Activated CD8-positive, alpha-beta memory T cell treated with anti-CD3 and anti-CD28 coated beads, Interleukin-2, amount 50 U/mL, for 48 hours (primary cell): ENCODE measurements around the gene GLG1.
A peak's percentile ranks its signal among the peaks of the same experiment; 100 is the strongest.
"Not testable (repeated sequence)": the region's sequence is repeated elsewhere in the genome, so short reads cannot be mapped to it uniquely, and the experiment has no call there.

Source experiments
- DNase-seq: peaks from one replicate; pipeline ENCODE4 v3.0.0-alpha.2; 2020

Gene GLG1

DNA sequence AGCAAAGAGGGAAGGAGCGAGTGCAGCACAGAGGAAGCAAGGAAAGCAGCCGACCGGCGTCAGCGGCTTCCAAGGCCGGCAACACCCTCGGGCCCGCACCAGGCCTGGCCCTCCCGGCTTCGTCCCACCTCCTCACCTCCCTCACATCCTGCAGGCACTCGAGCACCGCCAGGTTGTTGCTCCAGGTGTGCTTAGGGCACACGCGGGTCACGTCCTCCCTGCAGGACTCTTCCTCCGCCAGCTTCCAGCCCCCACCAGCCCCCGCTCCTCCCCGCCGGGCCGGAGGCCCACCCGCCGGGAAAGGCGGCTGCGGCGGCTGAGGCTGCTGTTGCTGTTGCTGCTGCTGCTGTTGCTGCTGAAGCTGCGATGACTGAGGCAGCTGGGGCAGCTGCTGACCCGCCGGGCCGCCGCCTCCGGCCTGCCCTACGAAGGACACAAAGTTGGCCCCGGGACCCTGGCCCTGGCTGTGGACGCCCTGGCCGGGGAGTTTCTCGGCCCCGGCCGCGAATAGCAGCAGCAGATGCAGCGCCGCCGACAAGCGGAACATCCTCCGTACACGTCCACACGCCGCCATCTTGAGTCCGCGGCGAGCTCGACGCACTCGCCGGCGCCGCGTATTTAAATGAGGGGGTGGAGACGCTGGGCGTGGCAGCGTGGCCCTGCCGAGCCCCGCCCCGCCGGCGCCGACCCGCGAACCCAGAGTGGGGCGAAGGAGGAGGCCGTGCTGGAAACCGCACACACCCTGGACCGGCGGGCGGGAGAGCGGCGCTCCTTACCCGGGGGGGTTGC, at the start of gene GLG1:
GLG1 (minus strand) TSS at position 594 of the 789 bp plus-strand sequence; CDS start at position 574, 20 bp downstream.
- peak; percentile 93 for DNase-seq

DNA sequence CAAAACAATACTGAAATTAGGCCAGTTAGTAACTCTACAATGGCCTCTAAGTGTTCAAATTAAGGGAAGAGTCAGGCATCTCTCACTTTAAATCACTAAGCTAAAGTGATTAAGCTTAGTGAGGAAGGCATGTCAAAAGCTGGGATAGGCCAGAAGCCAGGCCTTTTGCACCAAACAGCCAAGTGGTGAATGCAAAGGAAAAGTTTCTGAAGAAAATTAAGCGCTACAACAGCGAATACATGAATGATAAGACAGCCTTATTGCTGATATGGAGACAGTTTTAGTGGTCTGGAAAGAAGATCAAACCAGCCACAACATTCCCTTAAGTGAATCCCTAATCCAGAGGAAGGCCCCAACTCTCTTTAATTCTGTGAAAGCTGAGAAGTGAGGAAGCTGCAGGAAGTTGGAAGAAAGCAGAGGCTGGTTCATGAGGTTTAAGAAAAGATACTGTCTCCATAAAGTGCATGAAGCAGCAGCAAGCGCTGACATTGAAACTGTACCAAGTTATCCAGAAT, 47.7 kb upstream of the GLG1 start:
- DNase-seq = no peak

DNA sequence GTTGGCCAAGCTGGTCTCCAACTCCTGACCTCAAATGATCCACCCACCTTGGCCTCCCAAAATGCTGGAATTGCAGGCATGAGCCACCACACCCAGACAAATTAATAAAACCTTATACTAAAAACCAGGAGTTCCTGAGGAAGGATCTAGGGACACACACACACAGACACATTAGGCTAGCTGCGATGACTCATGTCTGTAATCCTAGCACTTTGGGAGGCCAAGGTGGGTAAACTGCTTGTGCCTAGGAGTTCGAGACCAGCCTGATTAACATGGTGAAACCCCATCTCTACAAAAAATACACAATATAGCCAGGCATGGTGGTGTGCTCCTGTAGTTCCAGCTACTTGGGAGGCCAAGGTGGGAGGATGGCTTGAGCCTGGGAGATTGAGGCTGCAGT, 46.0 kb upstream of the GLG1 start:
- DNase-seq = not testable (repeated sequence)

DNA sequence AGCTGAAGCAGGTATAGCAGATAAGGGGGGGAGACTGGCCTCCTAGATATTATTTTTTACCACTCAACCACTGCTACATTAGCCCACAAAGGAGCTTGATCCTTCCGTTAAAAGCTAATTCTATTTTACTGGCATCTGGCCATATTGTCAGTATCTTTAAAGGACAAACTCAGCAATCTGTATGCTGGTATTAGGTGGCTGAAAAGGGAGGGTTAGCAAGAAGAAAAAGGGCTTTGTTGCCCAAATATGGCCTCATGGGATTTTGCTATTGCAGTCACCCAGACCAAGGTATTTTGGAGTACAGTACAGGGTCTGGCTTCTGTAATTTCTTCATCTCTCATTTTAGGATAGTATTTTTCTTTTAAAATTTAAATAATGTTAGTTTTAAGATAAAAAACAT, 45.3 kb upstream of the GLG1 start:
- no peak for DNase-seq

DNA sequence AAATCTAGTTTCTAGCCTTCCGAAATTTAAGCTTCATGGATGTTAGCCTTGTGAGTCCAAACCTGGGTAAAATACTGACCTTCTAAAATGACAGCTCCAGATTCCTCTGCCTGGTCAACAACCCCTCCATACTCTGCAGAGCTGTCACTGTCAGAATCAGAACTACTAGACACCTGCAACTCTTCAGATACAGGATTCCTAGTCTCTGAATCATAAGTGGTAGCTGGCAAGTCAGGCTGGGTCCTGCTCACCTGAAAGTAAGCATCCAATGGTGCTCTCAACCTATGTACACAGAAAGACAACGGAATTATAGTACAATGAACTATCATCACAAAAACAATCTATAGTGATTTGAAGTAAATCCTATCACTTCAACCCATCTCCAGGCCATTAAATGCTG, 44.9 kb upstream of the GLG1 start:
- no peak for DNase-seq

DNA sequence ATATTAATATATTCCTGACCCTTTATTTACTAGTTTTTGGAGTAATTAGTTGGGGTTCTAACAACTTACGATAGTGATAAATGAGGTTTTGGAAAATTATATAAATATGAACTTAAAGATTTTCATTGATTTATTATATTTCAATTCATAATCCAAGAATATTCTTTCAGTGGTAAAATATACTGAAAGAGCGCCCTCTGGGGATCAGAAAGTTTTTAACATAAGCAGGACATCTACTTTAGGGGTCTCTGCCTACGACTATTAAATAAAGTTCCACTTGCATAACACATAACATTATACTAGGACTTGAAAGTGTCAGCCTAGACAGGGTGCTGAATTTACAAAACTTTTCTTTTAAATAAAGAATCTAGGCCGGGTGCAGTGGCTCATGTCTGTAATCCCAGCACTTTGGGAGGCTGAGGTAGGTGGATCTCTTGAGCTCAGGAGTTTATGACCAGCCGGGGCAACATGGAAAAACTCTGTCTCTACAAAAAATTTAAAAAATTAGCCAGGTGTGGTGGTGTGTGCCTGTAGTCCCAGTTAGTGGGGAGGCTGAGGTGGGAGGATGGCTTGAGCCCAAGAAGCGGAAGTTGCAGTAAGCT, 44.2 kb upstream of the GLG1 start:
- DNase-seq = no peak

DNA sequence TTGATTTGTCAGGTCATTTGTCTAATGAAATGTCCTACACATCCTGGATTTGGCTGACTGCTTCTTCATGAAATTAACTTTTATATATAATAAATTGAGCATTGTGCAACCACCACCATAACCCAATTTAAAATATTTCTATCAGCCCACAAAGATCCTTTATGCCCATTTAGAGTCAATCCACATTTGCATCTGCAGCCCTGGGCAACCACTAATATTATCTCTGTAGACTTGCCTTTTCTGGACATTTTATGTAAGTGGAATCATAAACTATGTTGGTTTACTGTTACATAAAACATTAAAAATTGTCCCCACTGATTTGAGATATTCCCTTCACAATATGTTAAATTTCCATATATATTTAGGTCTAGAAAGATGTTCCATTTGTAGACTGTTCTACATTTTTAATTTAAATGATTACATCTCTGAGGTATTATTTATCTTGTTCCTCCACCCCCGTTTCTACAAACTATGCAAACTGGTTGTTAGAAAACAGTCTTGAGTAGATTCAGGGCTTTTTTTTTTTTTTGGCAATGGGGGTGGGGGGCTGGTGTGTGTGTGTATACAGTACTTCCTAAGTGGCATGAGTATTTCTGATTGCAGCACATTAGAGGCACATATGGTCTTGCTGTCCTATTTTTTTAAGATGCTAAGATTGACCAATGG, 43.1 kb upstream of the GLG1 start:
- no peak for DNase-seq

DNA sequence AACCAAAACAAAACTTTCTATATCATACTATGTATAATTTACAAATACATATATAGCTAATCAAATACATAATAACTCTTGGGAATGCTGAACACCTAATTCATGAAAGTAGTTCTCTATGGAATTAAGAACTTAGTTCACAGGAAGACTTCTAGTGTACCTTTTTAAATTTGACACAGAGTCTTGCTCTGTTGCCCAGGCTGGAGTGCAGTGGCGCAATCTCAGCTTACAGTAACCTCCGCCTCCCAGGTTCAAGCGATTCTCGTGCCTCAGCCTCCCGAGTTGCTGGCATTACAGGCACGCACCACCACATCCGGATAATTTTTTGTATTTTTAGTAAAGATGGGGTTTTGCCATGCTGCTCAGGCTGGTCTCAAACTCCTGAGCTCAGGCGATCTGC, 35.1 kb upstream of the GLG1 start:
- peak; percentile 29 for DNase-seq

DNA sequence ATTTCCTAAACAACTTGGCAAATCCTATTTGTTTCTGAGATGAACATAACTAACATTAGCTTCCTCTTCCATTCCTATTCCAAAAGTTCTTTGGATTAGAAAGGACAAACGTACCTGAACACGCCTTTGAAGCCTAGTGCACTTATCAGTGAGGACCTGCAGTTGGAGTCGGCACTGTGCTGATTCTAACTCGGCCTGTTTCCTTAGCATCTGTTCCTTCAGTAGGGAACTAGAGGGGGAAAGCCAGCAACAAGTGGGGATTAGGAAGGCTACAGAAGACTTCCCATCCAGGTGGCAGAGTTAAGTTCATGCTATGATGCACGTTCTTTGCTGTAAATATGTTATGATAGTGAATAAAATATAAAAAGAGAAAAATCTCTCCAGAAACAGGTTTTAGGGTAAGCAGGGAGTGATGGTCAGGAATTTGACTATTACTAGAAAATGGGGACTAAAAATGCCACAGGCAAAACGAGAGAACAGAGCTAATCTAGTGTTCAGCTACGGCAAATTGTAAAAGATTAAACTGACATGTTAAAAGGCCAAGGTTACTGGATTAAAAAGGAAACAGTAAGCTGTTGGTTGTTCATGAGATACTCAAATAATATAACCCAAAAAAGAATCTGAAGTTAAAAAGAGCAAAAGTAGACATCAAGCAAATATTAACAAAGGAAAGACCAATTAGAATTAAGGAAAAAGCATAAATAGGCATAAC, 31.0 kb upstream of the GLG1 start:
- no peak for DNase-seq

DNA sequence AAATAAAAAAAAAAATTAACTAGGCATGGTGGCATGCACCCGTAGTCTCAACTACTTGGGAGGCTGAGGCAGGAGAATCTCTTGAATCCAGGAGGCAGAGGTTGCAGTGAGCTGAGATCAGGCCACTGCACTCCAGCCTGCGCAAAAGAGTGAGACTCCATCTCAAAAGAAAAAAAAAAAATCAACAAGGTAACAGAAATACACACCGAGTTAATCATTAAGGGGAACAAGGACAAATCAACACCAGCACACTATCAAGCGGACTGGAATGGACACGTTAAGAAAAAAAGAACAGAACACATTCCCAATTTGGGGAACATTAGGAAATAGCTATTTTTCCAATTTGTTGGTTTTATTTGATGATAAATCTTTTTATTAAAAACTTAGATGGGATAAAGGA, 28.4 kb upstream of the GLG1 start:
- peak; percentile 8 for DNase-seq

DNA sequence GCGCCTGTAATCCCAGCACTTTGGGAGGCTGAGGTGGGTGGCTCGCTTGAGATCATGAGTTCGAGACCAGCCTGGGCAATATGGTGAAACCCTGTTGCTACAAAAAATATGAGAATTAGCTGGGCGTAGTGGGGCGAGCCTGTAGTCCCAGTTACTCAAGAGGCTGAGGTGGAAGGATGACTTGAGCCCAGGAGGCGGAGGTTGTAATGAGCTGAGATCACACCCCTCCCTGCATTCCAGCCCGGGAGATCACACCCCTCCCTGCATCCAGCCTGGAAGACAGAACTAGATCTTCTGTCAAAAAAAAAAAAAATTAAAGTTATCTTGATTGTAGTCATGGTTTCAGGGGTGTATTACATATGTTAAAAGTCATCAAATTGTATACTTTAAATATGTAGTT, 26.8 kb upstream of the GLG1 start:
- DNase-seq = peak; percentile 29

DNA sequence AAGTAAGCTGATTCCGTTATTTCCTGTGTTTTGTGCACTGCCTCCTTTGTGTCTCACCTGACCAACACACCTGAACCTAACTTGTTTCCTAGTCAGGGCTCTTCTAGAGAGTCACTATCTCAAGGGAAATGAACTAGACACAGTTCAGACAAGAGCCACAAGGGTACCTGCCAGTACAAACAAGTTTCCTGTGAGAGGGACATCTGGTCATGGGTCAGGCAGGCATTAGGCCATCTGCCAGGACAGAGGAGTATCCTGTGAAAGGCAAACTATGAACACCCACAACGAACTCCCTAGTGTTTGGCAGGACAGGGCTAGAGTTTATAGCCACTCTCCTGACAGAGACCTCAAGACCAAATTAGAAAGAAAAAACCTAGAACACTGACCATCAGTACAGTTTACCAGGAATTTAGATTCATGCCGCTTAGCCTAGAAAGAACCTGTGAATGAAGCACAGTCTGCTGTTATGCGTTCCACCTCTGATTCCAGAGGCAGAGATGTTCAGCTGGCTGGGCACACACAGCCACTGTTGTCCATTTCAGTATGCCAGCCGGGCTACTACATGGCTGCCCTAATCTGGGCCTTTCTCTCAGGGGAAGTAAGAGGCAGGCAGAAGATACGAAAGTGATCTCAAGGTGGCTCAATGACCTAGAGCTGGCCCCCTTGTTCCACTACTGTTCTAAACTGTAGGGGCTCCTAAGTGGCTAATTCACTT, 20.7 kb upstream of the GLG1 start:
- DNase-seq = peak; percentile 45

DNA sequence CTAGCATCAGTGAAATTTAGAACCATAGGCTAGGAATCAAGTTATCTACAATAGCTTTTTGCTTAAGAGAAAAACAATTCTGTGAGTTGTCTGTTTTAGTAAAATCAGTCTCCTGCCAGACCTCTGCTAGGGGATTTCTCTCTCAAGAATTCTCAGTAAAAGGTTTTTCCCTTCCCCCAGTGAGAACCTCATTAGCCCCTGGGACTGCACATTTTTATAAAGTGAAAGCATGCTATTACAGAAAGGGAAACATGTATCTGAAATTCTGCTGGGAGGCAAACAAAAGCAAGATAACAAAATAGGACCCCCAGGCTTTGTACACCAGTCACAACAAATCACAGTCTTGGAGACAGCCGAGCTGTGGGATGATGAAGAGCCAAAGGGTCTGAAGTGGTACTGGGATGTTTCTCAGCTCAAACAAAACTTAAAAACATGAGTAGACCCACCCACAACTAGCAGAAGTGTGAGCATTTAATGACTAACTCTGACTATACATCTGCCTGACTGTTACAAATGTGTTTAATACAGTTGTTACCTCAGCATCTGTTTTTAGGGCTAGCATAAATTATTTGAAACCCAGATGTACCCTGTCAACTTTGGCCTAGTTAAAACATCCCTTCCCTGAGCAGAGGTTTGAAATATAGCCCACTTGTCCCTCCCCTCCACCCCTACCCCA, 20.0 kb upstream of the GLG1 start:
- peak; percentile 35 for DNase-seq

DNA sequence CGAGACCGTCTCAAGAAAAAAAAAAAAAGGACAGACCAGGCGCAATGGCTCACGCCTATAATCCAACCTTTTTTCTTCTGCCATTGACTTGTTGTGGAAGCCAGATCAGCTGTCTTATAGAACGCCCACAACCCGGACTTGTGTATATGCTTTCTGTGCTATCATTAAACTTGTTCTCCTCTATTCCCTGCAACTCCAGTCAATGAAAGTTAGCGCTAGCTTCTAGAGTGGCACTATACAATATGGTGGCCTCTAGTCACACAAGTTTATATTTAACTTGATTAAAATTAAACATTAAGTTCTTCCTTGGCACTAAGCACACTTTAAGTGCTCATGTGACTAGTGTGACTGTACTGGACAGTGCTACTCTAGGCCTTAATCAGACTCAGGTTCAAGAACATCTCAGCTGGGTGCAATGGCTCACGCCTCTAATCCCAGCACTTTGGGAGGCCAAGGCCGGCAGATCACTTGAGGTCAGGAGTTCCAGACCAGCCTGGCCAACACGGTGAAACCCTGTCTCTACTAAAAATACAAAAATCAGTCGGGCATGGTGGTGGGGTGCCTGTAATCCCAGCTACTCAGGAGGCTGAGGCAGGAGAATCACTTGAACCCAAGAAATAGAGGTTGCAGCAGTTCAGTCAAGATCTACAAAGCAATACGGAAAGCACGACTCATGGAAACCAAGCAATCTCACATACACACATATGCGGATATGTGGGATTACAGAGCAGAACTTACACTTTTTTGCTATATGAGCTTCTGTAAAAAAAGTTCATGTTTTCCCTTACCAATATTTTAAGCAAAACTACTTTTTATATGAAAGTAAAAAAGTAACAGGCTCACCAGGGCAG, 18.8 kb upstream of the GLG1 start:
- DNase-seq = peak; percentile 40

DNA sequence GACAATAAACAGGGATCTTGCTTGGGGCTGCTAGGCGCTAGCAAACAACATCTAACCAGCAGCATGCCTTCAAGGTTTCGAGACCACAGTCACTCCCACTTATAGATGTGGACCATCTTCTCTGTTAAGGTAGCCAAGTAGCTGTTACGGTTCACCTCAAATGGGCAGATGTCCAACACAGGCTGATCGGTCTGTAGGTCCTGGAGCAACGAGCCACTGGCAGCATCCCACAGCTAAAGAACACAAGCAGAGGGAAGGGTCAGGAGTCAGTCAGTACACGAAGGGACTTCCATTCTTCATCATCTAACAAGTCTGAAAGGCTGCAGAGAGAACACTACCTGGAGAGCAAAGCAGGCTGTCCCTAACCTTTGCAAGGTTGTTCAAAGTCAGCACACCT, 16.9 kb upstream of the GLG1 start:
- DNase-seq = peak; percentile 43

DNA sequence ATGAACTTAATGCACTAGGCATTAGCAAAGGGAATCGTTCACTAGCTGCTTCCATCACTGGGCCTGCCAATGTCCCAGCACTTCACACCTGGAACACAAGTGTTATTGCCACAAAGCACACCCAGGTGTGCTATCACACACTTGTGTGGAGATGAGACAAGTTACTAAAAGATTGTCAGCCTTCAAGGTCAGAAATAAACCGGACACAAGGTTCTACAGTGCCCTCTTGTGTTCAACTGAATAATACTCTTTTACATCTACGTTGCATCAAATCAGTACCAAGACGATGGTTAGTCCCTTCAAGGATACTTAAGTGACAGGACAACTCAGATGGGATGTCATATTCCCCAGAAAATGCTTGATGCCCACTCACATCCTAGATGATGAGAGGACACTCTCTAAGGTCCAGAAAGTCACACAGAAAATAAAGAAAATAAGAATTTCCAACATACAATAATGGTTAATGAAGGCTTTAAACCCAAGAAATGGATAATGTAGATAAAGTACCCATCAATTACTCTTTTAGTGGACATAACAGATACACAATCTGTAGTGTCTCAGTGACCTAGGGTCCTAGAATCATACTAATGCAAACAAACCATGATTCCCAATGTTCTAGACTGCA, 16.4 kb upstream of the GLG1 start:
- peak; percentile 47 for DNase-seq

DNA sequence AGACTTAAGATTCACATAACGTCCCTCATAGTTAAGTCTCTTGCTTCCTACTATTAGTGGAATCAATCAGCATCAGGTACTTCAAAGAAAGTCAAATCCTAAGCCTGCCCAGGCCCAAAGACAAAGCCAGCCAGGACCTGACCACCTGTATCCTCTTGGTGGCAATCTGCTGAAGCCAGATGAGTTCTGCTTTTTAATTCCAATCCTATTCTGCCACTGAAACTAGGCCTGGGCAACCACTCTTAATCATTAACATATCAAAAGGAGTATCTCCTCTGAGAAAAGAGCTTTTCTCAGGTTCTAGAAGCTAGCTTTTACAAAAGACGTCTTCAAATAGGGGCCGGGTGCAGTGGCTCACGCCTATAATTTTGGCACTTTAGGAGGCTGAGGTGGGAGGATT, 15.1 kb upstream of the GLG1 start:
- DNase-seq = no peak

DNA sequence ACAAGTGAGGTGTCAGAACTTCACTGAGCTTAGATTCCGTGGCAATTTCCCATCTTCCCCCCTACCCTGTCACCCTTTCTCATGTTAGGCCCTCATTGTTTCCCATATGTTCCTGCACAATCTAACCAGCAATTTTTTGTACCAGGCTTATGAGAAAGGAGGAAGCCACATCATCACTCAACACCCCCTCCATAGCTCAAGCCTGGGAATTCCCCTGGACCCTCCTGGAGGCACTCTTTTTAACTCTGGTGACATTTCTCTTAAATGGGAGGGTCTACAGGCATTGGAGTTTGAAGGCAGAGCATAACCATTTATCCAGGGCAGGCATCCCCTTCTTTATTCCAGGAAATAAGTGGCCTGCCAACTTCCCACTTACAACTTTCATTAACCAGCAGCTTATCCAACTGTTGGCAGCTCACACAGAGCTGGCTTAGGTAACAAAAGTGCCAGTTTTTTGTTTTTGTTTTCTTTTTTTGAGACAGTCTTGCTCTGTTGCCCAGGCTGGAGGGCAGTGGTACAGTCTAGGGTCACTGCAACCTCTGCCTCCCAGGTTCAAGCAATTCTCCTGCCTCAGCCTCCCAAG, 10.4 kb upstream of the GLG1 start:
- DNase-seq = peak; percentile 23

DNA sequence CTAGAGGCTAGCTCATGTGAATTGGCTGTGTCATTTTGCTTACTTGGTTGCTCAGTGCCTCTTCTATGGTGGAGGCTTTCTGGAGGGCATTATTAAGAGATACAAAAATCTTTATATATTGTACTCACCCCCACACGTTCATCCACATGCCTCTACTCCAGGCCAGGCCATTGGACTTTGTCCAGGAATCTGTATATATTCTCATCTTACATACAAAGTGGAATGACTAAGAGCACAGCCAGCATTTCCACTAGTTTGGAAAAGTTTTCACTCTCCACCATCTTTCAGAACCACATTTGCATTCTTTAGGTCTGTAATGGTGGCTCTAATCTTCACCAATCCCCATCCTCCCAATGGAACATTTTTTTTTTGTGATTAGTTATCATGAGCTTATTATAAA, 4.8 kb upstream of the GLG1 start:
- no peak for DNase-seq

DNA sequence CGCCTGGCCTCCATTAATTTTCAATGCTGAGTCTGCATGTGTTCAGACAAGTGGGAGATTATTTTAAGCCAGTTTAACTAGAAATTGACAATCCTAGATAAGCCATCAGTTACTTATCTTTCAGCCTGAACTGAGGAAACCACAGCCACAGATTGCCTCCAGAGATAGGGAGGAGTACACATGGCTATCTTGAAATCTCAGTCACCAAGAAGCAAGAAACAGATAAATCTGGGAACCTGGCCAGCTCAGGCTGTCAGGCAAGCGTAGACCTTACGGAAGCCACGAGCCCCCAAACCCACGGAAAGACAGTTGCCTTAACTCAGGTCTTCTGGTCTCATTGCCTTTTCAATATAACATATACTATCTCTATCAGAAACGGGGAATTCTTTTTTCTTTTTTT, 2.0 kb upstream of the GLG1 start:
- DNase-seq = no peak
